H1 (cell line): ENCODE data around the gene COMMD1.

Experiments used
- CTCF ChIP-seq, 3 experiments: IDR thresholded peaks; 1 replicate in 2 of 3; 2 replicates in 1 of 3; pipeline versions ENCODE4 v1.5.1 to v1.6.1; 2011; ENCODE audit warnings: low read length in 3 of 3, mild to moderate bottlenecking in 3 of 3, inconsistent platforms in 2 of 3, low read depth in 1 of 3, moderate library complexity in 1 of 3; ENCODE audit not compliant: insufficient read depth in 1 of 3; ENCODE audit errors: control extremely low read depth in 1 of 3
- TAF1 ChIP-seq: IDR thresholded peaks from 2 replicates; pipeline ENCODE4 v1.6.1; 2011; ENCODE audit warnings: mild to moderate bottlenecking, low read depth, low read length
- TBP ChIP-seq: IDR thresholded peaks from 2 replicates; pipeline ENCODE4 v1.6.1; 2011; ENCODE audit warnings: low read depth, low read length, improper control_type of control experiment

- TF ChIP-seq CTCF (IDR thresholded peaks at IDR 0.05; ENCODE audit: control extremely low read depth in 1 of 3, insufficient read depth in 1 of 3, low read depth in 1 of 3, low read length in 3 of 3) (no peak), TBP (no peak), TAF1 (no peak)
Observed at GRCh38 chr2:62013641-62014040, 108.2 kb downstream of the COMMD1 start.
